A673 (cell line): ENCODE data around the gene HCLS1. TPM values are rescaled to one million over a fixed set of nuclear protein-coding genes. Genes with fewer than 3 reads are reported as not detected.

ENCODE experiments used
- BruUV-seq: library from RNA; stranded (reverse); fragments of 400-500 nt; replicated peaks from 2 replicates; lab custom pipeline; 2021; lab: Mats Ljungman, UMichigan
- CTCF ChIA-PET: fragments of 300-600 bp; sonication (Branson Sonifier 250); formaldehyde crosslinking; loops from one replicate; lab custom pipeline; 2022; ENCODE audit warnings: antibody characterized with exemption; lab: Charles Lee
- POLR2A ChIA-PET: fragments of 300-600 bp; sonication (Branson Sonifier 250); formaldehyde crosslinking; loops from one replicate; lab custom pipeline; 2022; ENCODE audit warnings: antibody characterized with exemption; ENCODE audit not compliant: low non-redundant PET; lab: Charles Lee
- DNase-seq: peaks from one replicate; pipeline ENCODE4 v3.0.0-alpha.2; 2015; ENCODE audit warnings: low spot score
- H3K27ac ChIP-seq: fragments of 200-600 bp; sonication (generic); 2 replicates; pipeline ENCODE4 v1.5.1; 2016; ENCODE audit warnings: mixed run types, low read depth, mild to moderate bottlenecking, mixed read lengths, antibody characterized with exemption, low read length; ENCODE audit not compliant: poor library complexity, severe bottlenecking
- H3K27me3 ChIP-seq: fragments of 200-600 bp; sonication (generic); replicated peaks from 2 replicates; pipeline ENCODE4 v1.6.1; 2017; ENCODE audit warnings: mixed run types, low read depth, mild to moderate bottlenecking, mixed read lengths, antibody characterized with exemption, low read length; ENCODE audit not compliant: insufficient read depth, poor library complexity
- H3K36me3 ChIP-seq: fragments of 200-600 bp; sonication (generic); 2 replicates; pipeline ENCODE4 v1.6.1; 2016; ENCODE audit warnings: mixed run types, mild to moderate bottlenecking, mixed read lengths, antibody characterized with exemption, low read length; ENCODE audit not compliant: insufficient read depth, poor library complexity, severe bottlenecking
- H3K4me1 ChIP-seq: fragments of 200-600 bp; sonication (generic); 2 replicates; pipeline ENCODE4 v1.6.1; 2017; ENCODE audit warnings: mixed run types, mild to moderate bottlenecking, mixed read lengths, antibody characterized with exemption, low read length; ENCODE audit not compliant: insufficient read depth, poor library complexity, severe bottlenecking
- H3K4me3 ChIP-seq: fragments of 200-600 bp; sonication (generic); 2 replicates; pipeline ENCODE4 v1.5.1; 2016; ENCODE audit warnings: low read depth, mixed run types, mild to moderate bottlenecking, mixed read lengths, low read length; ENCODE audit not compliant: poor library complexity, severe bottlenecking
- H3K9me3 ChIP-seq: fragments of 200-600 bp; sonication (generic); 2 replicates; pipeline ENCODE4 v1.6.1; 2016; ENCODE audit warnings: mixed run types, low read depth, mild to moderate bottlenecking, mixed read lengths, antibody characterized with exemption, low read length; ENCODE audit not compliant: poor library complexity, severe bottlenecking
- CTCF ChIP-seq: fragments of 300-800, 200-600 bp; sonication (generic); conservative IDR thresholded peaks from 2 replicates; pipeline ENCODE4 v1.5.1; 2017; ENCODE audit warnings: low read depth, mild to moderate bottlenecking, antibody characterized with exemption, low read length, moderate library complexity, mixed read lengths
- EZH2 ChIP-seq: fragments of 200-600 bp; sonication (generic); IDR thresholded peaks from 2 replicates; pipeline ENCODE4 v1.6.1; 2017; ENCODE audit warnings: borderline replicate concordance, low read depth, mild to moderate bottlenecking, mixed read lengths, antibody characterized with exemption, low read length; ENCODE audit not compliant: poor library complexity, severe bottlenecking
- intact Hi-C: fragments of 100-400 bp; cut with micrococcal nuclease; formaldehyde crosslinking; loops from one replicate; pipeline ENCODE4 v1.10.0; 2022; ENCODE audit not compliant: unreplicated experiment
- total RNA-seq: library from RNA; stranded (reverse); gene quantifications from 2 replicates; pipeline ENCODE4 v1.2.3, GENCODE V29; 2021

HCLS1 gene
- total RNA-seq, 1 experiment from 2014 or later = 96.9 TPM

GRCh38 chr3:121642601-121643314 is 17.9 kb downstream of the HCLS1 start:
- H3K27me3 ChIP-seq = no peaks in the 10 kb centered on the region
- H3K9me3 ChIP-seq = no peaks in the 10 kb centered on the region
- H3K4me1 ChIP-seq = no peaks in the 10 kb centered on the region
- ChIA-PET CTCF (no interaction called here), POLR2A (no interaction called here)
- BruUV-seq = no TSS peak
- H3K27ac ChIP-seq = no peak overlapping the region
- TF ChIP-seq EZH2 = no peak
- no peak for TF ChIP-seq CTCF
- DNase-seq = no peak
- H3K36me3 ChIP-seq = peaks cover 42% of the 10 kb centered on the region
- no peak overlapping the region for H3K4me3 ChIP-seq
- intact Hi-C loops = no loop called here

DNA sequence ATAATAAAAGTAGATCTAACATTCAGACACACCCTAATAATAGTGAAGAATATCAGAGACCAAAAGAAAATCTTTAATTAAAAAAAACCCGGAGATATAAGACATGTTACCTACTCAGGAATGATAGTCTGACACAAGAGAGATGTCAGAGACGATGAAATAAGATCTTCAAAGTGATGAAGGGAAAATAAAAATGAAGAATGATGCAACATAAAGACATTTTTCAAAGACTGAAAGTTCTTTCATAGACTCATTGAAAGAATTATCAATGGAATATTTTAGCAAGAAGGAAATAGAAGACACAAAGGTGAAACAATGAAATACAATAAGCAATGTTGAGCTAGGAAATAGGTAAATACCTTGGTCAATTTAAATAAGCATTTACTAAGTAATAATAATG is 19.6 kb downstream of the HCLS1 start:
- CTCF ChIA-PET = no interaction called here

GRCh38 chr3:121637922-121638321 is 22.8 kb downstream of the HCLS1 start:
- Histone ChIP-seq H3K27me3 (no peaks in the 10 kb centered on the region), H3K9me3 (no peaks in the 10 kb centered on the region), H3K4me1 (no peaks in the 10 kb centered on the region), H3K36me3 (peaks cover 23% of the 10 kb centered on the region), H3K4me3 (no peak overlapping the region), H3K27ac (no peak overlapping the region)
- DNase-seq = no peak
- CTCF ChIA-PET = no interaction called here
- POLR2A ChIA-PET = no interaction called here
- no TSS peak for BruUV-seq
- intact Hi-C loops = no loop called here
- TF ChIP-seq EZH2 = no peak
- no peak for TF ChIP-seq CTCF

More for the DNA sequence above, 19.6 kb downstream of the HCLS1 start:
- TF ChIP-seq CTCF (no peak), EZH2 (no peak)
- no peaks in the 10 kb centered on the region for H3K4me1 ChIP-seq
- H3K9me3 ChIP-seq = no peaks in the 10 kb centered on the region
- no TSS peak for BruUV-seq
- H3K4me3 ChIP-seq = no peak overlapping the region
- H3K36me3 ChIP-seq = peaks cover 42% of the 10 kb centered on the region
- POLR2A ChIA-PET = no interaction called here
- intact Hi-C loops = no loop called here
- H3K27me3 ChIP-seq = no peaks in the 10 kb centered on the region
- no peak for DNase-seq
- H3K27ac ChIP-seq = no peak overlapping the region
